Pulmonary artery endothelial cell (primary cell): ENCODE results near the gene PBX4. TPM values are rescaled to one million over a fixed set of nuclear protein-coding genes. Genes with fewer than 3 reads are reported as not detected.

Experiments
- DNase-seq: peaks from one replicate; pipeline ENCODE4 v3.0.0-alpha.2; 2011; ENCODE audit warnings: low read depth, low spot score
- total RNA-seq: library from RNA; depleted of rRNA; stranded (reverse); fragments of >200 nt; gene quantifications from 2 replicates; pipeline ENCODE4 v1.2.3, GENCODE V29; 2014

Gene PBX4
- total RNA-seq, 1 donor from 2014 or later, result 0.07 TPM

DNA sequence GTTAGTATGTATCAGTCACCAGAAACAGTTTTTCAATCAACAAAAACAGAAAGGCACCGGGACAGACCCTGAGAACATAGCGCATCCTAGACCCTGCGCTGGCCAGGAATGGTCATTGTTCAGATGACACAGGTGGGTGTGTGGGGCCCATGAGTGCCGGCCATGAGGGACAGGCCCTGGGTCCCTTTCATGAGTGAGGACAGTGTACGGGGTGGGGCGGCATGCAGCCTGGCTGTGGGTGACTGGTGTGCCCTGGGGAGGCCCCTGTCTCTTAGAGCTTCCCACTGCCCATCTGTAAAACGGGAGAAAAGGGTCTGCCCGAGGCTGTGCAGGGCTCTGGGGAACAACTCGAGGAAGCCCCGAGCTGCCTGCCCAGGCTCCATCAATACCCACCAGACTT is 25.8 kb downstream of the PBX4 start:
- no peak for DNase-seq

DNA sequence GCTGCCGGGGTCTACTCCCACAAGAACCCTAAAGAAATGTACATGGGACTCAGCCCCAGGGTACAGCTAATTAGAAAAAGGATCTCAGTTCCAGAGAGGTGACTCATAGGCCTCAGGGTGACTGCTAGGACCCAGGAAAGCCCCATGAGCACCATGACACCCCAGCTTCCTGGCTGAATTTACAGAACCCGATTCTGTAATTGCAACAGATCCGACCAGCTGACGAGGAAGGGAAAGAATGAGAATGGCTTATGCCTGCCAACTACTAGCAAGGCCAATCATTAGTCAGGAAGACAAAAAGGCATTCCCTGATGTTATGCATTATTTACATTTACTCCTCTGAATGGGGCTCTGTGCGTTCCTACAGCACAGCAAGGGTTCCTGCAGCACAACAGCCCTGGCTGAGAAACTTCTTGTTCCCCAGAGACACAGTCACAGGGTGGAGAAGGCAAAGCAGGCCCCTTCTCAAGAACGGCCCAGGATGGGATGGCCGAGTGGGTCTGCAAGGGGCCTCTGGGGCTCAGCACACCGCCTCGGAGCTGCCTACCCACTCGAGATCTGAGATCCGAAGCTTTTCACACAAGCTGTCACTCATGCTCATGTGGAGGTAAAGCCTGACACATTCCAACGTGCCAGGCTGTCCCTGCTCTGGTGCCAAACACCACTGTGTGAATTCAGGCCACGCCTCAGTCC is 27.2 kb downstream of the PBX4 start:
- no peak for DNase-seq

DNA sequence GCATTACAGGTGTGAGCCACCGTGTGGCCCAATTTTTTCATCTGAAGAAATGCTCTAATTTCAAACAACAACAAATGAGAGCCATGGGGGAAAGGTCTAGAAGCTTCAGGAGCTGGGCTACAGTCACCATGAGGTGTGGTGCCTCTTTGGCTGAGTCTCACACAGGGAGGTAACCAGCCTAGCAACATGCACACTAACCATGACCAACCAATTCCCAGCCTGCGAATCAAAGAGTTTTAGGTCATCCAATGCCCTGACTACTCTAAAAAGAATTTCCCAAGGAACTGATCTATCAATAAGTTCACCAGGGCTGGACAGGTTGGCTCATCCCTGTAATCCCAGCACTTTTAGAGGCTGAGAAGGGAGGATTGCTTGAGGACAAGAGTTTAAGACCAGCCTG is 29.9 kb downstream of the PBX4 start:
- no peak for DNase-seq

DNA sequence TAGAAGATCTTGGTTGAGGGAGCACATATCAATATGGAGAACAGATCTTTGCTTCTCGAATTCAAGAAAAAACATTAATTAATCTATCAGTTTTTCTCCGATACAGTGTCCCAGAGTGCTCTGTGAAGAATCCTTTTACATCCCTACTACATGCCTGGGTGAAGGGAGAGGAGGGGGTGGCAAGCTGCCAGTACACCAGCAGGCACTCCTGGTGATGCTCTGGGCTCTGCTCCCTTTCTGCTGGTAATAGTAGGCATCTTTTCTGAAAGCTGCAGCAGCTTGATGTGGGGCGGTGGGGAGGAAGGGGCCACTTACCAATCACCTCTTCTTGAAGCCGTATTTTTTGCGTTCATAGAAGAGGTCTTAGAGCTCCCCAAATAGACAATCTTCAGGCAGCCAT is 30.7 kb downstream of the PBX4 start:
- DNase-seq, result no peak

DNA sequence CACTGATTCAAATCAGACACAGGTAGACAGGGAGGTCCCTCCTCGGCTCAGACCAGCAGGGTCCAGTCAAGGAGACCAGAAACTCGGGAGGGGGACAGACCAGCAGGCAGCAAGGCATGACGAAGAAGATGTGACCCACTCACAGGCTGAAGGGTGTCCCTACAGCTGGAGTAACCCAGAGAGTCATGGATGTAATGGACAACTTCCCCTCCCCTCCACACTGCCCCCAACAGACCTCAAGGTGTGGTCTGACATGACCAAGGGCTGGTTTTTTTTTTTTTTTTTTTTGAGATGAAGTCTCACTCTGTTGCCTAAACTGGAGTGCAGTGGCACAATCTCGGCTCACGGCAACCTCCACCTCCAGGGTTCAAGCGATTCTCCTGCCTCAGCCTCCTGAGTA is 34.1 kb downstream of the PBX4 start:
- DNase-seq, result no peak

DNA sequence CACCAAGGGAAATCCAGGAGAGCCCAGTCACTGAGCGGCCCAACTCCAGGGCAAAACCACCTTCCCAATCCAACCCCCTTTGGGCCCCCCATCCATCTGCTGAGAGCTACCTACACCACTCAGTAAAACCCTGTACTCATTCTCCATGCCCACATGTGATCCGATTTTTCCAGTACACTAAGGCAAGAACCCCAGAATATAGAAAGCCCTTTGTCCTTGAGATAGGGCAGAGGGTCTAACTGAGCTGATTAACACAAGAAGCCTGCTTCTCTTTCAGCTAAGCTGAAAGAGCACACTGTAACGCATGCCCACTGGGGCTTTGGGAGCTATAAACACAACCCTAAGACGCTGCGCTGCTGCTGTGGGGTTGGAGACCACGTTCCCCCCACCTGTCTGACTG is 36.0 kb downstream of the PBX4 start:
- no peak for DNase-seq

DNA sequence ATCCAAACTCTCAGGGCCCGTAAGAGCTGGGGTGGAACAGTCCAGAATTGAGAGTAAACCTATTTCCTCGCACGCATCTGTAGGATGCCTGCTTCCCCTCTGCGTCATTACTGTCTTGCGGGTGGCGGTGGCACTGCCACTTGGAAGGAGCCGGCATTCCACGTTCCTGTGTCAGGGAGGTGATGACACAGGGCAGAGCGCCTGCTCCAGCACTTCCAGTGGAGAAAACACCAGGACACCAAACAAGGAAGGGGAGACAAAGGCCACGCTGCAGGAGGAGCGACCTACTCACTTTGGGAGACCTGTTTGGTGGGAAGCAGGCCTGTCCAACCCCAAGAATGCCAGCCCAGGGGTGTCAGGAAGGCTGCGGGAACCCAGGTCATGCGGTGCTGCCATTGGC is 37.1 kb downstream of the PBX4 start:
- DNase-seq, result no peak

DNA sequence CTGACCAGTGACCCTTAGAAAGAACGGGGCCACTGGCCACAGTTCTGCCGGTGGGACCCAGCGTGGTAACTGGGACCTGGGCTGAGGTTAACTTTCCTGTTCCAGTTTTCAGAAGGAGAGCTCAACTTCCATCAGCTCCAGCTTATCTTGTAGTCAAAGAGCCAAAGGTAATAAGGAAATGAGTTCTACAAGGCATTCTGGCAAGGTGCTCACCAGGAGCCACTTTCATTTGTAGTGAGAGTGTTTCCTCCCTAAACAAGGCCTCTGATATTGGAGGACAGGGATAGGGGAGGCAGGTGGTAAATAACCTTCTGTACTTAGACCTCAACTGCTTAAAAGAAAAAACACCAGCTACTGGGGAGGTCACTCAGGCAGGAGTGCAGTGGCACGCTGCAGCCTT is 38.1 kb downstream of the PBX4 start:
- no peak for DNase-seq

DNA sequence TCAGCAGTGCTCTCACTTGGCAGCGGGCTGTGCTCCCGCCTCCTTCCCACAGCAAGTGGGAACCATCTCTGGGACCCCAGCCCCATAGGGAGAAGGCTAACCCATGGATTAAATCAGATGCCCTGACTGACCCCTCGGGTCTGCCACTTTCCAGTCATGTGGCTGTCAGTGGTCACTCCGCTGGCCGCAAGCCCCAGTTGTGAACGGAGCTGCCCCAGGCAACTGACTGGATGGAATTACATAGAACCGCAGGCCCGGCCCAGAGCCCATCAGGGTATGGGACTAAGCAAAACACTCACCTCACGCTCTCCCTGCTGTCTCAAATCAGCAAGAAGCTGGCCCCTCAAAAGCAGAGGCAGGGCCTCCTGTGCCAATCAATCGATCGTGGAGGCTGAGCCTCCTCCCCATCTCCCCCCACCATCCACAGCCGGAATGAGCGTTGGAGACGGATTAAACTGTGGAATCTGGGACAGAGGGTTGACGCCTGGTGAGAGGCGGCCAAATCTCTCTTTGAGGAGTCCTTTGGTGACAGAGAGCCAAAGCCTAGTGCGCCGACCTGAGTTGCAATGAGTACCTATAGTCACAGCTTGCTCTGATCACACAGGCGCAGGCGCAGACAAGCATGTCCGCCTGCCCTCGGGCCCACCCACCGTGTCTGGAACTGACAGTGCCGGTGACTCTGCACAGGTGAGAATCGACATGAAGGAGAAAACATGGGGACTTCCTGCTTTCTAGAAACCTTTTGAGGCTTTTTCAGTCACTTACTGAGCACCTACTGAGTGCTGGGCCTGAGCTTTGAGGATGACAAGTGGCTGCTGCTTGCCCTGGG is 38.7 kb downstream of the PBX4 start:
- no peak for DNase-seq

DNA sequence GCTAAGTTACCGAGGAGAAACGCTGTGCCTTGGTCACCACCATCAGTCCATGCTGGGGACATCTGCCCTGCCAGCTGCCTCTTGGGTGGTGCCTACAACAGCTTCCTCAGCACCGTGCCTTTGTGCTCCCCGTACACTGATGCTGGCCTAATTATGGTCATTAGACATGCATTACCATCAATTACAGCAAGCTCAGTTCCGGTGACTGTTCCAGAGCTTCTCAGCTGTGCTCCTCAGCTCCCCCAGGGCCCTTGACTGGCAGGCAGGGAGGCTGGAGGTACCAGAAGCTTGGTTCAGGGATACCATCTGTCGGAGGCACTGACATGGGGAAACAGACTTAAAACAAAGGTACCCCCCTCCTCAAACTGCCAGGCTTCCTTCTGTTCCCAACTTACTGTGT is 40.2 kb downstream of the PBX4 start:
- no peak for DNase-seq

DNA sequence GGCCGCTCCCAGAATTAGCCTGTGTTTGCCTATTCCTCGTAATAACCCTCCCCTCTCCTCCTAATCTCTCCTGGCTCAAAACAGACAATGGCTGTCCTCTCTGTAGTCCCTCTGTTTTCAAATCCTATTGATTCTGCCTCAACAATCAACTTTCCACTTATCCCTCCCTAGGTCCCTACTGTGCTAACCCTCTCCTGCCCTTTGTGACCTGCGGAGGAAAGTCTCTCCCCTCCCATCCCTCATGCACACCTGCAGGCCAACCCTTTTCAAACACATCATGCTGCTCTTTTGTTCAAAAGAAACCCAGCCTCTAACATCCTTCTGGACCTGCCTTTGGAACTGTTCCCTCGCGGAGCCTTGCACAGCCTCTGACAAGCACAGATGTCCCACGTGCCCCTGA is 43.1 kb downstream of the PBX4 start:
- DNase-seq, result no peak

DNA sequence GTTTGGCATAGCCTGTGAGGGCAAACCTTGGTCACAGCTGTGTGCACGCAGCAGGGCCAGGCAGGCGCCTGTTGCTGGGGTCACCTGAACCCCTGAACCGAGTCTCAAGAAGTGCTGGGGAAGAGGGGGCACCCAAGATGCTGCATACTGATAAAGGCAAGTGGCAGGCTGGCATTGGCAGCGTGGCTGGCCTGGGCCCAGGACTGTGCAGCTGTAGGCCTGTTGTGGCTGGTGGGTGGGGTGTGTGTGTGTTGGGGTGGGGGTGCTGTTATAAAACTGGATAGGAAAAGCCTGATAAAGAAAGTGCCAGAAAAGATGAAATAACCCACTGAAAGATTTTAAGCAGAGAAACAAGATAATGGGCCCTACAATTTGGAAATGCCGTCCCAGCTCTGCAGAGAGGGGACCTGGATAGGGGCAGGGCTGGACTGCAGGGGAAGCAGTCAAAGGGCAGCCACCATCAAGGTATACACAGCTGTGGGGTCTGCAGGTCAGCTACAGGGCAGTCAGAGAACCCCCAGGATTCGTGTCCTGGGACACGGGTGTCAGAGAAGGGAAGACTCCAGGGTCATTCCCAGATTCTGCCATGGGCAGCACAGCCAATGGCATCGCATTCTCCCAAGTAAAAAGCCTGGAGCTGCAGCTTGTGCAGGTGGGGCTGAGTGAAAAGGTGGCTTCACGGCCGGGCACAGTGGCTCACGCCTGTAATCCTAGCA is 47.3 kb downstream of the PBX4 start:
- no peak for DNase-seq

DNA sequence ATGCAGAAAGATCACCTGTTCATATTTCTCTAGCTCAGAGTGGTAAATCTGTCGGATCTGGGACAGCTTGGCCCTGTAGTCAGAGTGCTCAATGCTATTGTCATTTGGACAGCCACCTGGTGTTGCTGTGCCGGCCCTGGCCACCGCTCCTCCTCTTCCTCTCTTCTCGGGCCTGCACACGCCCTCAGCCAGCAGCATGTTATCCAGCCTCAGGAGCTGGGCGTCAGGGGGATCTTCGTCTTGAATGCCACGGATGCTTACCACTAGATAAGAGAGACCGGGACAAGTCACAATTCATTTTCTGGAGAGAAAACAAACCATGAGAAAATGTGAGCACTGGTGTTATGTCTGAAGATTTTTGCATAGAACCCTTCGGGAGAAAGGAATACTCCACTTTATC is 47.9 kb downstream of the PBX4 start:
- no peak for DNase-seq

DNA sequence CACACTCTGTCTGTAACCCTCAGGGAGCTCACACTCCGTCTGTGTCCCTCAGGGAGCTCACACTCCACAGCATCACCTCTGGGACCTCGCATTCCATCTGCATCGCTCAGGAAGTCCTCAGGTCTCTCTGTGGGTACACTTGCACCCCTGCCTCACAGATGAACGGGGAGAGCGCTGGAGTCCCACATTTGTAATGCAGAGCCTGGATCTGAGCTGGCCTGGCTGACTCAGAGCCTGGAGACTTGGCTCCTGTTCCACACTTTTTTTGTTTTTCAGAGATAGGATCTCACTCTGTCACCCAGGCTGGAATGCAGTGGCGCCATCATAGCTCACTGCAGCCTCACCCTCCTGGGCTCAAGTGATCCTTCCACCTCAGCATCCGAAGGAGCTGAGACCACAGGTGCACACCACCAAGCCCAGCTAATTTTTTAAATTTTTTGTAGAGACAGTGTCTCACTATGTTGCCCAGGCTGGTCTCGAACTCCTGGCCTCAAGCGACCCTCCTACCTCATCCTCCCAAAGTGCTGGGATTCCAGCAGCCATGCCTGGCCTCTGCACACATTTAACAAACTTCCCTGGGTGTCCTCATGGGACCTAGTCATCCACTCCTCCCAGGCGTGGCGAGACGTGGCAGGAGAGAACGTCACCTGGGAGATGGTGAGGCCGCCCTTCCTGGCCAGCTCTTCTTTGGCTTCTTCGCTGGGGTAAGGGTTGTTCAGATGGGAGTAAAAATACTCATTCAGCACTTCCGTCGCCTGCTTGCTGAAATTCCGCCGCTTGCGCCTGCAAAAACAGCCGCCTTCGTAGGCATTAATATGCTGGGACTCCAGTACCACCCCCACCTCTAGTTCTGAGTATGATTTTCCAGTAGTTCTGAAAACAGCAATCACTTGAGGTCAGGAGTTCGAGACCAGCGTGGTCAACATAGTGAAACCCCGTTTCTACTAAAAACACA is 49.4 kb downstream of the PBX4 start:
- DNase-seq, result no peak

DNA sequence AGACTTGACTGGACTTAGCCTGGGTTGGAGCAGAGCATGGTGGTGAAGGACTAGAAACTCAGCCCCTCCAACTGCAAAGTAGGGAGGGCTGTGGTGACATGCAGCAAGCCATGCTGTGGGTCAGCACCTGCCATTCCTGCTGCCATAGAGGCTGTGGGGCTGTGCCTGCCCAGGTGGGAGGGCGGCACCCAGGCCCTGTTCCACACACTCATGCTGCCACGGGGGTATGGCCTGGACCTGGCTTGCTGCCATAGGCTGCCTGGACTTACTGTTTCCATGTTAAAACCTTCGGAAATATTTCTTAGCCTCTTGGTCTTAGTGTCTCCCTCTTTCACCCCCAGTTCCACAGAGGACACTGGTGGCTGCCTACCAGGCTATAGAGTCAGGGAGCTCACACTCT is 51.1 kb downstream of the PBX4 start:
- no peak for DNase-seq

DNA sequence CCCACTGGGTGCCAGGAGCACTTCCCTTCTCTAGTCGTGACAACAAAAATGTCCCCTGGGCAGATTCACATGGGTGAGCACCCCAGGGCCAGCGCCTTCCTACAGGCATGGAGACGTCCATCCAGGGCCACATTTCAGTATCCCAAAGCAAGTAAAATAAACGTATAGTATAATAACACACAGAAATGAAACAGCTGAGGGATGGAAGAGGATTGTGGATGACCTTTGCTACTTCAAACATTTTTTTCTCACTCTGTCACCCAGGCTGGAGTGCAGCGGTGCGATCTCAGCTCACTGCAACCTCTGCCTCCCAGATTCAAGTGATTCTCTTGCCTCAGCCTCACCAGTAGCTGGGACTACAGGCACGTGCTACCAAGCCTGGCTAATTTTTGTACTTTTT is 52.2 kb downstream of the PBX4 start:
- DNase-seq, result no peak

DNA sequence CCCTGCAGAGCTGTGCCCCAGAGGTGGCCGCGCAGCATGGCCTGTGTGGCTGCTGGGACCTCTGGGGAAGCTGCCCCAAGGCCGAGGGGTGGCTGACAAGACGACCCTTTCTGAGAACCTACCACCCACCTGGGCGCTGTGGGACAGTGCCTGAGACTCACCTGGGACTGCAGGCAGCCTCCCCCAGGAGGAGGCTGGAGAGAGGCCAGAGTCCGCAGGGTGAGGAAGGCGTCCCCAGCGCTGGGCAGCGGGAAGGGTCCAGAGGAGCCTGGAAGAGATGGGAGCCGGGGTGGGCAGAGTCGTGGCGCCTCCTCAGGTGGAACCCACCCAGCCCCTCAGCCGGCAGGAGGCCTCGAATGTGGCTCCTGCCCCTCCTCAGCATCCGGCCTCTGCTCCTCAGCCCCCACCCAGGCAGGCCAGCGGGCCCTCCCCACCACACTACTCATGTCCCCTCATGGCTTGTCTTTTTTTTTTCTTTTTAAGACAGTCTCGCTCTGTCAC is 55.1 kb downstream of the PBX4 start:
- no peak for DNase-seq

DNA sequence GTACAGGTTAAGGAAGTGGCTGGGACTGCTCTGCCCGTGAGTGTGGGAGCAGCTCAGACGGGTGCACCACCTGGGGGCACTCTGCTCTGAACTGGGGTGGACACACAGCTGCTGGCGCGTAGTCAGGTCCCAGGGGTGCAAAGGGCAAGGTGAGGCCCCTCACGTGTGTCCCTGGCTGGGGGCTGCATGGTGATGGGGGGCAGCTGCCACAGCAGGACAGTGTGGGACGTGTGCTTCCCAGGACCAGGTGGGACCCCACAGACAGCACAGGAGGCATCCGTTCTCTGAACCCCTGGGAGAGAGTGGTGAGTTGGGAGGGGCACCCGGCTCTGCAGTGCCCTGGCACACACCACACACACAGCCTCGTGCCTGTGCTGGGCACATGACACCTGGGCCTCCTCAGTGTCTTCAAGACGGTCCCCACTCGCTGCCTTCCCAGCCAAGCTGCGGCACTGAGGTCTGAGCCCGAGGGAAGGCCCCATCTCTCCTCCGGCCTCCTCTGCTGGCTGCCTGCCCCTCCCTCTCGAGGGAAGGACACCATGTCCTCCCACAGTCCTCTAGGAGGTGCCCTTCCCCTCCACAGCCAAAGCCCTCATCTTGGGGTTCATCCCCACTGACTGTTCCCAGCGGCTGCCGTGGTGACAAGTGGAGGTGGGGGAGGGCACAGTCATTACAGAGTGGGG is 55.7 kb downstream of the PBX4 start:
- DNase-seq, result no peak

DNA sequence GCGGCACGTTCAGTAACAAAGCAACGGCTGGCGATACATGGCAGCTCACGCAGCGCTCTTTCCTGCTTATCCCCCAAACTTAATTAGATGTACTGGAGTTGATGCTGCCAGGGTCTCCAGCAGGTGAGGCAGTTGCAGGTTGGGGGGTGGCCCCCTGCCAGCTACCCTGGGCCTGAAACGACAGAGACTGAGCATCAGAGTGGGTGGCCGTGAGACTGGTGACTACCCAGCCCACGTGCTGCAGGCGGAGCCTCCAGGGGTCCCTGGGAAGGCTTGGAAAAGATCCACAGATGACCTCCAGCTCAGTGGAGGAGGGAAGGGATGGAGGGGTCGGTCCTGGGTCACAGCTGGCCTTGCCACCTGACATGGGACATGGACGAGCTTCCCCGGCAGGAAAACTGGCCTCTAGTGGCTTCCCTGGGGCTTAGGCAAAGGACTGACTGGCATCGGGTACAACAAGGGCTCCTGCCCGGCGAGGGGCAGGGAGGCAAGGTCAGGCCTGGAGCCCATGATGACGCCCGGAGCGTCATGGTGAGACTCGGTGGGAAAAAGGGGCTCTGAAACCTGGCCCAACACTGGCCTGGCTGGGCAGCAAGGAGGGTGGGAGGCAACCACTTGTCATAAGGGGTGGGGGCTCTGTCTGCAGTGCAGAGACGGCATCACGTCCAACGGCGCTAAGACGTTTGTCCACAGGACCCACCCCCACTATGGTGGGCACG is 56.4 kb downstream of the PBX4 start:
- no peak for DNase-seq

DNA sequence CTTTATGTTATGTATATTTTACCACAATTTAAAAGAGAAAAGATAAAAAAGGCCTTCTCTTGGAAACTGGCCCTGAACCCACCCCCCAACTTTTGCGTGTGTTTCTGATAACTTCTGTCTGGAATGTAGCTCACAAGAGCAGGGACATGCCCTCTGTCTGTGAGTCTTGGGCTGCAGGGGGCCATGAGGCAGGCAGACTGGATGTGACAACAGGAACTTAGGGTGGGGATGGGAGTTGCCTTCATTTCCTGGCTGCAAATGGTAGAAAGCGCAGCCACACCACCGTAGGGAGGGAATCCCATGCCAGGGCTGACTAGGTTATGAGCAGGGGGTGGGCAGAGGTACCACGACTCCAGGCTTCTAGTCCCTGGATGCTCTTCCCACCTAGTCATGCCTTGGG is 58.6 kb downstream of the PBX4 start:
- no peak for DNase-seq
